HCT116 (cell line): ENCODE data around the gene DNAJB5. TPM values are rescaled to one million over a fixed set of nuclear protein-coding genes. Genes with fewer than 3 reads are reported as not detected.

Experiments
- ATAC-seq: fragments of 200-7000 bp; cut with Tn5 transposase; 2 replicates; pipeline ENCODE4 v1.9.1; 2020; ENCODE audit warnings: mild to moderate bottlenecking, moderate library complexity
- BruUV-seq: library from RNA; stranded (reverse); fragments of 400-500 nt; replicated peaks from 2 replicates; lab custom pipeline; 2021; lab: Mats Ljungman, UMichigan
- CTCF ChIA-PET: fragments of 300-600 bp; sonication (Branson Sonifier 250); formaldehyde crosslinking; loops from one replicate; lab custom pipeline; 2021; ENCODE audit warnings: antibody characterized with exemption; lab: Charles Lee
- POLR2A ChIA-PET: fragments of 300-600, 350-600 bp; sonication (Branson Sonifier 250); formaldehyde crosslinking; loops from one replicate; lab custom pipeline; 2021; ENCODE audit warnings: antibody characterized with exemption; lab: Charles Lee
- RAD21 ChIA-PET, 2 experiments: fragments of 300-600 bp; sonication (Branson Sonifier 250); formaldehyde crosslinking; loops; one replicate each; lab custom pipeline; 2023; ENCODE audit warnings: low total read pairs in 2 of 2; ENCODE audit not compliant: uncharacterized antibody in 2 of 2, unreplicated experiment in 2 of 2, low non-redundant PET in 1 of 2; lab: Charles Lee
- DNase-seq: peaks from one replicate; pipeline ENCODE4 v3.0.0-alpha.2; 2010; ENCODE audit warnings: low read depth, low spot score
- H2AFZ ChIP-seq: fragments of 200-600 bp; shearing (Covaris generic), sonication (generic); 2 replicates; pipeline ENCODE4 v1.6.1; 2017; ENCODE audit warnings: low read depth, mixed run types, mixed read lengths, antibody characterized with exemption, low read length; ENCODE audit not compliant: poor library complexity, severe bottlenecking
- H3K27ac ChIP-seq: 2 replicates; pipeline ENCODE4 v1.5.1; 2012; ENCODE audit warnings: low read depth, low read length
- H3K27me3 ChIP-seq: fragments of 200-600 bp; sonication (generic); 2 replicates; pipeline ENCODE4 v1.6.1; 2016; ENCODE audit warnings: mixed run types, low read length, mixed read lengths; ENCODE audit not compliant: insufficient read depth
- H3K36me3 ChIP-seq, 2 experiments: fragments of 200-500 bp in 1 of 2; fragments of 200-600 bp in 1 of 2; sonication (Bioruptor generic) in 1 of 2; sonication (generic) in 1 of 2; 2 replicates each; pipeline versions ENCODE4 v1.5.1 to v1.6.1; 2014 to 2016; ENCODE audit warnings: low read length in 2 of 2, inconsistent platforms in 1 of 2, mixed read lengths in 1 of 2, mixed run types in 1 of 2; ENCODE audit not compliant: insufficient read depth in 2 of 2, control insufficient read depth in 1 of 2
- H3K4me1 ChIP-seq, 2 experiments: fragments of 200-600 bp in 1 of 2; sonication (generic) in 1 of 2; 2 replicates each; pipeline versions ENCODE4 v1.5.1 to v1.6.1; 2012 to 2017; ENCODE audit warnings: low read length in 2 of 2, inconsistent platforms in 1 of 2, mild to moderate bottlenecking in 1 of 2, mixed read lengths in 1 of 2, mixed run types in 1 of 2, moderate library complexity in 1 of 2; ENCODE audit not compliant: insufficient read depth in 2 of 2, control insufficient read depth in 1 of 2
- H3K4me2 ChIP-seq: fragments of 200-600 bp; sonication (generic); 2 replicates; pipeline ENCODE4 v1.6.1; 2017; ENCODE audit warnings: mixed run types, low read length, mixed read lengths
- H3K4me3 ChIP-seq, 2 experiments: fragments of 200-600 bp in 1 of 2; sonication (generic) in 1 of 2; replicated peaks in 1 of 2; 2 replicates each; pipeline ENCODE4 v1.5.1; 2011 to 2016; ENCODE audit warnings: low read length in 2 of 2, control low read depth in 1 of 2, low read depth in 1 of 2, mild to moderate bottlenecking in 1 of 2, mixed read lengths in 1 of 2, mixed run types in 1 of 2
- H3K79me2 ChIP-seq: fragments of 200-600 bp; sonication (generic); 2 replicates; pipeline ENCODE4 v1.6.1; 2017; ENCODE audit warnings: mild to moderate bottlenecking, mixed run types, low read length, moderate library complexity, mixed read lengths; ENCODE audit not compliant: insufficient read depth
- H3K9ac ChIP-seq: fragments of 200-600 bp; sonication (generic); 2 replicates; pipeline ENCODE4 v1.6.1; 2016; ENCODE audit warnings: low read length, mixed read lengths
- H3K9me2 ChIP-seq: fragments of 200-600 bp; sonication (generic), shearing (Covaris generic); 2 replicates; pipeline ENCODE4 v1.6.1; 2017; ENCODE audit warnings: mixed run types, mild to moderate bottlenecking, moderate library complexity; ENCODE audit not compliant: insufficient read depth
- H3K9me3 ChIP-seq, 2 experiments: fragments of 200-500 bp in 1 of 2; fragments of 200-600 bp in 1 of 2; sonication (Bioruptor generic) in 1 of 2; sonication (generic) in 1 of 2; 2 replicates each; pipeline ENCODE4 v1.6.1; 2014 to 2017; ENCODE audit warnings: low read length in 2 of 2, mixed read lengths in 2 of 2, inconsistent platforms in 1 of 2, low read depth in 1 of 2, mild to moderate bottlenecking in 1 of 2, mixed run types in 1 of 2, moderate library complexity in 1 of 2; ENCODE audit not compliant: control insufficient read depth in 1 of 2, insufficient read depth in 1 of 2
- H4K20me1 ChIP-seq: fragments of 200-600 bp; sonication (generic), shearing (Covaris generic); 2 replicates; pipeline ENCODE4 v1.6.1; 2017; ENCODE audit warnings: mixed run types, mild to moderate bottlenecking, moderate library complexity; ENCODE audit not compliant: insufficient read depth
- CEBPB ChIP-seq: IDR thresholded peaks from 2 replicates; pipeline ENCODE4 v1.6.1; 2012; ENCODE audit warnings: low read depth
- EGR1 ChIP-seq: IDR thresholded peaks from 2 replicates; pipeline ENCODE4 v1.6.1; 2012; ENCODE audit warnings: low read depth
- FOSL1 ChIP-seq: IDR thresholded peaks from 2 replicates; pipeline ENCODE4 v1.6.1; 2012; ENCODE audit warnings: low read depth
- POLR2A ChIP-seq: IDR thresholded peaks from 2 replicates; pipeline ENCODE4 v1.7.0; 2011; ENCODE audit warnings: borderline replicate concordance; ENCODE audit not compliant: insufficient read depth, insufficient read length; ENCODE audit errors: extremely low read depth
- POLR2AphosphoS5 ChIP-seq: IDR thresholded peaks from 2 replicates; pipeline ENCODE4 v1.6.1; 2011; ENCODE audit warnings: mild to moderate bottlenecking, low read depth, low read length, moderate library complexity
- RAD21 ChIP-seq: IDR thresholded peaks from 2 replicates; pipeline ENCODE4 v1.6.1; 2012; ENCODE audit warnings: low read depth, mild to moderate bottlenecking
- SRF ChIP-seq: IDR thresholded peaks from 2 replicates; pipeline ENCODE4 v1.6.1; 2012; ENCODE audit warnings: low read depth
- YY1 ChIP-seq: IDR thresholded peaks from 2 replicates; pipeline ENCODE4 v1.6.1; 2011; ENCODE audit warnings: low read length, low read depth, moderate library complexity, mild to moderate bottlenecking; ENCODE audit not compliant: insufficient replicate concordance; ENCODE audit errors: extremely low read depth
- ZFX ChIP-seq: fragments of 450-650 bp; IDR thresholded peaks from 2 replicates; pipeline ENCODE4 v1.6.1; 2017
- ZNF274 ChIP-seq: fragments of 200-500 bp; sonication (Bioruptor generic); IDR thresholded peaks from 2 replicates; pipeline ENCODE4 v1.6.1; 2014; ENCODE audit warnings: mild to moderate bottlenecking, low read depth, low read length, inconsistent platforms
- intact Hi-C: fragments of 100-400 bp; cut with micrococcal nuclease; formaldehyde crosslinking; loops from 2 replicates; pipeline ENCODE4 v1.10.0; 2022
- total RNA-seq: library from RNA; stranded (reverse); gene quantifications from one replicate; pipeline ENCODE4 v1.2.1, GENCODE V29; 2021; ENCODE audit not compliant: unreplicated experiment
- TF ChIP-seq, protein P1 (sequence below): IDR thresholded peaks from 2 replicates; pipeline ENCODE4 v1.6.1; 2012; ENCODE audit warnings: low read depth

The DNAJB5 gene
- total RNA-seq, 1 experiment from 2014 or later = 3.6 TPM

DNA sequence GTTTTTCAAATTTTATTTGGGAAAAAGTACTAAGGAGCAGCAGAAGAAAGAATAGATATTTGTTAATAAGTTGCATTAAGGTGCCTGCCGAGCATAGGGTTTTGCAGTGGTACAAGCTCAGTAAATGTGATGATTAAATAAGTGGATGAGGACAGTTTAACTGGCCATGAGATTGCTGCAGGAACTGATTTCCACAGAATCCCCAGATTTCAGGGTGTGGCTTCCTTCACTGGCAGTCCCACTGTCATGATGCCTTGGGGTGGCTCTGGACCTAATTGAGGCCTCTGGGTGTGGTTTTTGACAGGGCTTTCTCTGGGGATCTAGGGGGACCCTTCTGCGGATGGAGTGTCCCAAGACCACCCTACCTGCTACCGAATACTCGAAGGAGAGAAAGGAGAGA is 30.1 kb upstream of the DNAJB5 start:
- CTCF ChIA-PET = interaction anchor here (1.3 kb wide), 1 partner anchor 30 kb away, joined by 3 read pairs; no protein-coding TSS in a partner anchor
- no TSS peak for BruUV-seq

More for the DNA sequence above, 30.1 kb upstream of the DNAJB5 start:
- Histone ChIP-seq H4K20me1 (no peaks in the 10 kb centered on the region), H3K27me3 (peaks cover 56% of the 10 kb centered on the region), H2AFZ (no peak overlapping the region), H3K9me3 (no peaks in the 10 kb centered on the region), H3K79me2 (no peaks in the 10 kb centered on the region), H3K4me3 (no peak overlapping the region), H3K9me2 (no peaks in the 10 kb centered on the region), H3K9ac (no peak overlapping the region), H3K4me2 (no peak overlapping the region), H3K27ac (no peak overlapping the region), H3K36me3 (no peaks in the 10 kb centered on the region), H3K4me1 (no peaks in the 10 kb centered on the region)
- DNase-seq = no peak
- ATAC-seq = no peak
- TF ChIP-seq FOSL1 (no peak), YY1 (no peak), CEBPB (no peak), SRF (no peak), POLR2A (no peak), EGR1 (no peak), ZFX (no peak), ZNF274 (no peak), POLR2AphosphoS5 (no peak), RAD21 (no peak)
- TF ChIP-seq, protein P1, sequence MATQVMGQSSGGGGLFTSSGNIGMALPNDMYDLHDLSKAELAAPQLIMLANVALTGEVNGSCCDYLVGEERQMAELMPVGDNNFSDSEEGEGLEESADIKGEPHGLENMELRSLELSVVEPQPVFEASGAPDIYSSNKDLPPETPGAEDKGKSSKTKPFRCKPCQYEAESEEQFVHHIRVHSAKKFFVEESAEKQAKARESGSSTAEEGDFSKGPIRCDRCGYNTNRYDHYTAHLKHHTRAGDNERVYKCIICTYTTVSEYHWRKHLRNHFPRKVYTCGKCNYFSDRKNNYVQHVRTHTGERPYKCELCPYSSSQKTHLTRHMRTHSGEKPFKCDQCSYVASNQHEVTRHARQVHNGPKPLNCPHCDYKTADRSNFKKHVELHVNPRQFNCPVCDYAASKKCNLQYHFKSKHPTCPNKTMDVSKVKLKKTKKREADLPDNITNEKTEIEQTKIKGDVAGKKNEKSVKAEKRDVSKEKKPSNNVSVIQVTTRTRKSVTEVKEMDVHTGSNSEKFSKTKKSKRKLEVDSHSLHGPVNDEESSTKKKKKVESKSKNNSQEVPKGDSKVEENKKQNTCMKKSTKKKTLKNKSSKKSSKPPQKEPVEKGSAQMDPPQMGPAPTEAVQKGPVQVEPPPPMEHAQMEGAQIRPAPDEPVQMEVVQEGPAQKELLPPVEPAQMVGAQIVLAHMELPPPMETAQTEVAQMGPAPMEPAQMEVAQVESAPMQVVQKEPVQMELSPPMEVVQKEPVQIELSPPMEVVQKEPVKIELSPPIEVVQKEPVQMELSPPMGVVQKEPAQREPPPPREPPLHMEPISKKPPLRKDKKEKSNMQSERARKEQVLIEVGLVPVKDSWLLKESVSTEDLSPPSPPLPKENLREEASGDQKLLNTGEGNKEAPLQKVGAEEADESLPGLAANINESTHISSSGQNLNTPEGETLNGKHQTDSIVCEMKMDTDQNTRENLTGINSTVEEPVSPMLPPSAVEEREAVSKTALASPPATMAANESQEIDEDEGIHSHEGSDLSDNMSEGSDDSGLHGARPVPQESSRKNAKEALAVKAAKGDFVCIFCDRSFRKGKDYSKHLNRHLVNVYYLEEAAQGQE = no peak
- RAD21 ChIA-PET = no interaction called here
- POLR2A ChIA-PET = no interaction called here
- intact Hi-C loops = no loop called here
